ENCODE measurements around the gene RASA3.

Gene RASA3

DNA sequence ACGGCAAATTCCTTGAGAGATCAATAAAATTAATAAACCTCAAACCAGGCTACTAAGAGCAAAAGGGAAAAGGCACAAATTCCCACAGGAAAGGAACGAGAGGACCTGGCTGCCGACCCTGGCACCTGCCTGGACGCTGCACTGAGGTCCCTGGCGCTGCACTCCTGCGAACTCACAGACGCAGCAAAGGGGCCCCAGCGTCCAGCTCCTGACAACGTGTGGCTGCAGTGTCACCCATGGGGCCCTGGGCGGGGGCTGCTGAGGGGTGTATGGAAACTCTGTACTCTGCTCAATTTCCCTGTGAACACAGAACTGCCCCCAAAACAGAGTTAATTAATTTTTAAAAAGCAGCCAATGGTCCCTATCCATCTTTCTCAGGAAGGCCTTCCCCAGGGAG is 97.2 kb downstream of the RASA3 start:
- TF ChIP-seq, protein P1, sequence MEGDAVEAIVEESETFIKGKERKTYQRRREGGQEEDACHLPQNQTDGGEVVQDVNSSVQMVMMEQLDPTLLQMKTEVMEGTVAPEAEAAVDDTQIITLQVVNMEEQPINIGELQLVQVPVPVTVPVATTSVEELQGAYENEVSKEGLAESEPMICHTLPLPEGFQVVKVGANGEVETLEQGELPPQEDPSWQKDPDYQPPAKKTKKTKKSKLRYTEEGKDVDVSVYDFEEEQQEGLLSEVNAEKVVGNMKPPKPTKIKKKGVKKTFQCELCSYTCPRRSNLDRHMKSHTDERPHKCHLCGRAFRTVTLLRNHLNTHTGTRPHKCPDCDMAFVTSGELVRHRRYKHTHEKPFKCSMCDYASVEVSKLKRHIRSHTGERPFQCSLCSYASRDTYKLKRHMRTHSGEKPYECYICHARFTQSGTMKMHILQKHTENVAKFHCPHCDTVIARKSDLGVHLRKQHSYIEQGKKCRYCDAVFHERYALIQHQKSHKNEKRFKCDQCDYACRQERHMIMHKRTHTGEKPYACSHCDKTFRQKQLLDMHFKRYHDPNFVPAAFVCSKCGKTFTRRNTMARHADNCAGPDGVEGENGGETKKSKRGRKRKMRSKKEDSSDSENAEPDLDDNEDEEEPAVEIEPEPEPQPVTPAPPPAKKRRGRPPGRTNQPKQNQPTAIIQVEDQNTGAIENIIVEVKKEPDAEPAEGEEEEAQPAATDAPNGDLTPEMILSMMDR (IDR thresholded peaks at IDR 0.05): no peak
- Mint-ChIP-seq H3K27me3 (ENCODE audit: low read depth, poor library complexity) (peaks cover 7% of the 10 kb centered on the region), H3K4me1 (peaks cover 71% of the 10 kb centered on the region), H3K27ac (peak overlapping the region; percentile 59), H3K36me3 (ENCODE audit: low read depth) (peaks cover 28% of the 10 kb centered on the region), H3K4me3 (peak overlapping the region; percentile 36), H3K9me3 (peaks cover 4% of the 10 kb centered on the region)
- no peak for DNase-seq

DNA sequence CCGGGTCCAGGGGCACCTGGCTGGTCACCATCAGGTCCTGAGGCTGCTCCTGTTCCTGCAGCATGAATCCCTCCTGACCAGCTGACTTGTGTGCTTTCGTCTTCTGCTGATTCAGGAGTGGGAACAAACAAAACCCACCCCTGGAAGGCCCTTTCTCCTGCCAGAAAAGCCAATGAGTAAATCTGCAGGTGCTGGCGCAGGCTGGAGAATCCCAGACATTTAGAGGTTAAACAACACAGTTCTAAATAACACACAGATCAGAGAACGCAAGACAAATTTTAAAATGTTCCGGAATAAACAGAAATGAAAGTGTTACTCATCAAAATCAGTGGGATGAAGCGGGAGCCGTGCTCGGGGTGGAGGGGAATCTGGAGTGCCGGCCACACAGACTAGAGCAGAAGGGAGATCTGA is 97.9 kb downstream of the RASA3 start:
- no peak for DNase-seq
- TF ChIP-seq, protein P1 (IDR thresholded peaks at IDR 0.05): no peak
- peaks cover 24% of the 10 kb centered on the region for H3K36me3 Mint-ChIP-seq (ENCODE audit: low read depth)
- no peak overlapping the region for H3K4me3 Mint-ChIP-seq
- peak overlapping the region; percentile 19 for H3K27ac Mint-ChIP-seq
- H3K9me3 Mint-ChIP-seq: peaks cover 4% of the 10 kb centered on the region
- peaks cover 71% of the 10 kb centered on the region for H3K4me1 Mint-ChIP-seq
- peaks cover 7% of the 10 kb centered on the region for H3K27me3 Mint-ChIP-seq (ENCODE audit: low read depth, poor library complexity)

DNA sequence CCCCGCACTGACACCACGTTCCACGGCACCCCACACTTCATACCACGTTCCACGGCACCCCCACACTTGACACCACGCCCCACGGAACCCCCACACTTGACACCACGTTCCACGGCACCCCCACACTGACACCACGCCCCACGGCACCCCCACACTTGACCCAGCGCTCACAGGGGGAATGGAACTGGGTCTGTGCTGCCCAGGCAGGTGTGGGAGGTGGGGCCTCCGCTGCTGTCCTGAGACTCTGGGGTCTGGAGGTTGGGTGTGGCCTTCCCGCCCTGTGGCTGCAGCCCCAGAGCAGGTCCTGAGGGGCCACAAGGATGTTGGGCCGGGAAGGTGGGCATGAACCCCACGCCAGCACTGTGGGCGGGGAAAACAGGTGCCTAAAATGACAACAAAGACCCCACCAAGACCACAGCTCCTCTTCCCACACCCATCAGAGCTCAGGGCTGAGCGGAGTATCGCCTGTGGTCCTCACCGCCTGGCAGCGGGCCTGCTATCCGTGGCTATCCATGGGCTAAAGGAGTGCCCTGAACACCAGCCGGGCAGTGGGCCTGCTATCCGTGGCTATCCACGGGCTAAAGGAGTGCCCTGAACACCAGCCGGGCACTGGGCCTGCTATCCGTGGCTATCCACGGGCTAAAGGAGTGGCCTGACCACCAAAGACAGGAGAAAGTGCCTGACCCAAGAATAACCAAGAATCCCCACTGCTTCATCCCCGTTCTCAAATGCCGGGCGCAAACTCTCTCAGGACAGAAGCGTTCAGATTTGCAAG is 98.7 kb downstream of the RASA3 start:
- TF ChIP-seq, protein P1 (IDR thresholded peaks at IDR 0.05): no peak
- Mint-ChIP-seq H3K9me3 (peaks cover 4% of the 10 kb centered on the region), H3K27ac (no peak overlapping the region), H3K4me3 (no peak overlapping the region), H3K36me3 (ENCODE audit: low read depth) (peaks cover 24% of the 10 kb centered on the region), H3K27me3 (ENCODE audit: low read depth, poor library complexity) (peaks cover 5% of the 10 kb centered on the region), H3K4me1 (peaks cover 71% of the 10 kb centered on the region)
- no peak for DNase-seq

DNA sequence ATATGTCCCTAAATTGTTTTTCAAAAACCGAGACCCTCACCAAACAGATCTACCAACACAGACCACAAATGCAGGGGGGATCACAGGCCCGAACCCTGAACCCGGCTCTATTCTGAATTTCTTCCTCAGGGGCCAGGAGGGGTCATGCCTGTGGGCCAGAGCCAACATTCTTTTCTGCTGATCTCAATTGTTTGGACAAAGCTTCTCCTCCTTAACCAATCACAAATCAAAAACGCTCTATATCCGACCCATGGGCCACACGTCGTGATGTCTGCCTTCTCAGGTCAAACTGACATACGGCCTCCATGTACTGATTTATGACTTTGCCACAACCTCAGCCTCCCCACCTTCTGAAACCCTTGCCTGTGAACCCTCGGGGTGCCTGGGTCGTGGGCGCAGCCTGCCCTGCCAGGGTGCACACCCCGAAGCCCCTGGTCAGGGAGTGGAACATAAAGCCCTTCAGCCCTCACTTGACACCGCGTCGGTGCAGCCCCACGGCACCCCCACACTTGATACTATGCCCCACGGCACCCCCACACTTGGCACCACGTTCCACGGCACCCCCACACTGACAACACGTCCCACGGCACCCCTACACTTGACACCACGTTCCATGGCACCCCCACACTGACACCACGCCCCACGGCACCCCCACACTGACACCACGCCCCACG is 100.2 kb downstream of the RASA3 start:
- Mint-ChIP-seq H3K27me3 (ENCODE audit: low read depth, poor library complexity) (peaks cover 5% of the 10 kb centered on the region), H3K4me3 (no peak overlapping the region), H3K4me1 (peaks cover 62% of the 10 kb centered on the region), H3K36me3 (ENCODE audit: low read depth) (peaks cover 15% of the 10 kb centered on the region), H3K27ac (peak overlapping the region; percentile 86), H3K9me3 (no peaks in the 10 kb centered on the region)
- TF ChIP-seq, protein P1 (IDR thresholded peaks at IDR 0.05): no peak
- DNase-seq: no peak

DNA sequence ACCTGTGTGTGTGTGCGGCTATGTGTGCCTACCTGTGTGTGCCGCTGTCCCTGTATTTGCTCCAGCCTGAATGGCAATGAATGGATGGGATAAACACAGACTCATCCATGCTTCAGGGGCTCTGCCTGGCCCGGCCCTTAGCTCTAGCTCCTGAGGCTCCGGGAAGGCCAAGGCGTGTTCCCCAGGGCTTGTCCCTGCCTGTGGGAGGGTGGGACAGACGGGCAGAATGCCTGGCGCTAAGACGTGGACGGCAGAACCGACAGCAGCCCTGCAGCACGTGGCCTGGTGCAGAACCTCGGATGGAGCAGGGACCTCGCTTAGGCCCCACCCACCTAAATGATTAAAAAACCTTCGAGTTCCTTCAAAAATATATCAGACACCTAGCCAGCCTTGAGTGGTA is 100.8 kb downstream of the RASA3 start:
- DNase-seq: no peak
- no peak overlapping the region for H3K4me3 Mint-ChIP-seq
- H3K4me1 Mint-ChIP-seq: peaks cover 62% of the 10 kb centered on the region
- H3K27ac Mint-ChIP-seq: peak overlapping the region; percentile 86
- no peaks in the 10 kb centered on the region for H3K9me3 Mint-ChIP-seq
- H3K27me3 Mint-ChIP-seq (ENCODE audit: low read depth, poor library complexity): no peaks in the 10 kb centered on the region
- peaks cover 12% of the 10 kb centered on the region for H3K36me3 Mint-ChIP-seq (ENCODE audit: low read depth)
- TF ChIP-seq, protein P1 (IDR thresholded peaks at IDR 0.05): no peak
